HG02642 (cell line): ENCODE data around the gene IFITM5.

ENCODE experiments used
- ATAC-seq: cut with Tn5 transposase; IDR thresholded peaks from one replicate; pipeline ENCODE4 v1.9.1; 2021; ENCODE audit warnings: mild to moderate bottlenecking; ENCODE audit not compliant: unreplicated experiment, poor library complexity

The IFITM5 gene

GRCh38 chr11:249062-249461 is 50.3 kb downstream of the IFITM5 start:
- ATAC-seq: no peak
